IPS DF 4.7 (cell line): ENCODE results near the gene MTMR4.
"Not testable (repeated sequence)": the region's sequence is repeated elsewhere in the genome, so short reads cannot be mapped to it uniquely, and the experiment has no call there.

Source experiments
- DNase-seq: peaks from one replicate; pipeline ENCODE4 v3.0.0-alpha.2; 2013; ENCODE audit warnings: low spot score; ENCODE audit errors: extremely low read depth

MTMR4 gene

DNA sequence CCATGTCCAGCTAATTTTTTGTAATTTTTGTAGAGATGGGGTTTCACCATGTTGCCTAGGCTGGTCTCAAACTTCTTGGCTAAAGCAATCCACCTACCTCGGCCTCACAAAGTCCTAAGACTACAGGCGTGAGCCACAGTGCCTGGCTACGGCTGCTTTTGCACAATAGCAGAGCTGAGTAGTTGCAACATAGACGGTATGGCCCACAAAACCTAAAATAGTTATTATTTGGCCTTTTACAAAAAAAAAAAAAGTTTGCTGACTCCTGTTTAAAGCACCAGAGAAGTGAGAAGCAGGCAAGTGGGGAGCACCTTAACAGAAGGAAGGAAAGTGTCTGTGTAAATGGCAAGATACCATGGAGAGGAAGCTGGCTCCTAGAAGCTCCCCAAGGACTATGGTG is 20.9 kb downstream of the MTMR4 start:
- no peak for DNase-seq

DNA sequence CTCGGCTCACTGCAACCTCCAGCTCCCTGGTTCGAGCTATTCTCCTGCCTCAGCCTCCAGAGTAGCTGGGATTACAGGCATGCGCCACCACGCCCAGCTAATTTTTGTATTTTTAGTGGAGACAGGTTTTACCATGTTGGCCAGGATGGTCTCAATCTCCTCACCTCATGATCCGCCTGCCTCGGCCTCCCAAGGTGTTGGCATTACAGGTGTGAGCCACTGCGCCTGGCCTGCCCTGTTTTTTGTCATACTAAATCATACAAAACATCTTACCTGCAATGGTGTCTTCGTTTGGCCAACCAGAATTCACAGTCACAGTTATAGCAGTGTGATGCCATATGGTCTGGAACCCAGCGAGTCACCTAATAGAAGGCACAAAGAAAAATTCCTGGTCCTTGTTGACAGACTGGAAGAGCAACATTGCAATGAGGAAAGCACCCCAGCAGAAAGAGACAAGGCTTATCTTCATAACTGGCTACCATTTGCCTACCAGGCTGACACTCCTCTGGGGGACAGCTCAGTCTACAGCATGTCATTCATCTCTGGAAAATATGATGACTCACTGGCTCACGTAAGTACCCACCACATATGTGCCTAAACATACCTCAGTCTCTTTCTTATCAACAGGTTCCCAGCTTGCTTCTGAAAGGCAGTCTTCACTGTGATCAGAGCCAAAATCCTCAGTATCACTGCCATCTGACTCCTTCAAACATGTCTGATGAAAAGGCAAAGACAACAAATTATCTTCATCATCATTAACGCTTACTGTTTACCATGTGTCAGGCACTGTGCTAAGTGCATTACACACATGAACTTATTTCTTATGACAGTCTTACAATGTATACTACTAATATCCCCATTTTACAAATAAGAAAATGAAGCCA is 22.0 kb downstream of the MTMR4 start:
- no peak for DNase-seq

DNA sequence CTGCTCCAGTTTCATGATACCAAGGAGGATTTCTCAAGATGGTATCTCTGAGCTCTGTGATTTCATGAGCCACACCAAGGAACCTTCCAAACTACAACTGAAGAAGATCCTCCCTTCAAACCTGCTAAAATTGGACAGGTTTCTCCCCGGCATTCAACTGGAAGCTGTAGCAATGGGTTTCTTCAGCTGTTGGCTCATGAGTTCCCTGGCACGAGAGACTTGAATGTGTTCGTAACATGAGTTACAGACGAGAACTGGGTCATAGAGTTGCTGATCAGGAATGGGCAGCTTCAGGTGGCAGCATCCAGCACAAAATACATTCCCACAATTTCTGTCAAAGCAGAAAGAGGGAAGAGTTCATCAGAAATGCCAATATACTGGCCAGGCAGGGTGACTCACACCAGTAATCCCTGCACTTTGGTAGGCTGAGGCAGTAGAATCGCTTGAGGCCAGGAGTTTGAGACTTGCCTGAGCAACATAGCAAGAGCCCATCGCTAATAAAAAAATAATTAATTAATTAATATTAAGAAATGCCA is 22.9 kb downstream of the MTMR4 start:
- DNase-seq, result no peak

DNA sequence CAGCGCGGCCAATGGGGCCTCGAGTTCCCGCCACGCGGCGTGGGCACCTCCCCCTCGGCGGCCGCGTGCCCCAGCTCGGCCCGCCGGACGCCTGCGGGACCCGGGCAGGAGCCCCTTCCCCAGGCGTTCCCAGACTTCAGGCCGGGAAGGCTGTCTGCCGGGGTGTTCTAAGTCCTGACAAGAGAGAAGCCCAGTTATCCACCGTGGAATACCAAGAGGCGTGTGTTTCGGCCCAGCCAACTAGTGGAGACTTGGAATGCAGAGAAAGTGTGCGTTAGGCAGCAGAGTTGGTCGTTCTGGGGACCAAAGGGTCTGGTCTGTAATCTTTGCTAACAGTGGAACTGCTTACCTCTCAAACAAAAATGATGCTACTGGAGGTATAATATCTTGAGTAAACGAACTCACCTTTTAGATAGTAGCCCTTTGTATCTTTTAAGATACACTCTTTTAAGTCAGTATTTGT is 26.0 kb downstream of the MTMR4 start:
- DNase-seq, result no peak

DNA sequence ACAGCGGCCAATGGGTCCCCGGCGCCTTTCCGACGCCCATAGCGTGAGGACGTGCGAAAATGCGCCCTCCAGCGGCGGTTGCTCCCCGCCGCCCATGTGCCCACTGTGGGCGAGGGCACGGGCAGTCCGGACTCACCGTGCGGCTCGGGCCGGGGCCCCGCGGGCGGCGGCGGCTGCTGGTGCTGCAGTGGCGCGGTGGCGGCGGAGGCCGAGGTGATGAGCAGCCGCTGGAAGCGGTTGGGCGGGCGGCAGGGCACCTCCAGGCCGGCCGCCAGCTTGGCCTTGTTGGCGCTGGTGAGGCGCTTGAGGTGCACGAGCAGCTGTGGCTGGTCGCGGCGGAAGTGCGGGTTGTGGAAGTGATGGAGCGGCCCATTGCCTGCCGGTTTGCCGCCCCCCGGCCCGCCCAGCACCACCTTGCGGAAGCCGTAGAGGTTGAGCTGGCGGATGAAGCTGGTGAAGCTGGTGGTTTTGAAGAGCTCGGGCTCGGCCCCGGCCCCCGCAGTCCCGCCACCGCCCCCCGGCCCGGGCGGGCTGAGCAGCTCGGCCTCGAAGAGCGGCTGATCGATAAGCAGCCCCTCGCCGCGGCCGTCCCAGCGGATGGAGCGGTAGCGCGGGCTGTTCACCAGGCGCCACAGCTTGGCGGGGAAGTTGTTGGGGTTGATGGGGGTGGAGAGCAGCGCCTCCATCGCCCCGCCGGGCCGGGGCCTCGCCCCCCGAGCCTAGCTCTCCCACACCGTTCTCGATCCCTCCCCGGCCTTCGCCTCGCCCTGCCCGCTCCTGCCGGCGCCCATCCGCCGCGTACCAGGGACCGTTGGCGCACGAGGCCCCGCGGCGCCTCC is 26.6 kb downstream of the MTMR4 start, which contains the start of gene HSF5:
HSF5 (minus strand) TSS at position 820 of the 839 bp plus-strand sequence; CDS start at position 686, 134 bp downstream.
- no peak for DNase-seq

- no peak for DNase-seq
These were observed 29.8 kb downstream of the MTMR4 start for GRCh38 chr17:58484600-58484999.

DNA sequence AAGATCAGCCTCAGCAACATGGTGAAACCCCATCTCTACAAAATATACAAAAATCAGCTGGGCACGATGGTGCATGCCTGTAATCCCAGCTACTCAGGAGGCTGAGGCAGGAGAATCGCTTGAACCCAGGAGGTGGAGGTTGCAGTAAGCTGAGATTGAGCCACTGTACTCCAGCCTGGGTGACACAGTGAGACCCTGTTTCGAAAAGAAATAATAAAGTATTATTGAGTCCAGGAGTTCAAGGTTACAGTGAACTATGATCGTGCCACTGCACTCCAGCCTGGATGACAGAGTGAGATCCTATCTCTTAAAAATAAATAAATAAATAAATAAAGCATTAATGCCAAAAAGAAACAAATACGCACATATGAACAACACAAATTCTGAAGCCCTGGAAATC is 32.6 kb downstream of the MTMR4 start:
- not testable (repeated sequence) for DNase-seq

GRCh38 chr17:58480090-58480489 is 34.3 kb downstream of the MTMR4 start:
- DNase-seq, result no peak

GRCh38 chr17:58476812-58477211 is 37.6 kb downstream of the MTMR4 start:
- DNase-seq, result no peak

GRCh38 chr17:58475985-58476384 is 38.5 kb downstream of the MTMR4 start:
- no peak for DNase-seq

DNA sequence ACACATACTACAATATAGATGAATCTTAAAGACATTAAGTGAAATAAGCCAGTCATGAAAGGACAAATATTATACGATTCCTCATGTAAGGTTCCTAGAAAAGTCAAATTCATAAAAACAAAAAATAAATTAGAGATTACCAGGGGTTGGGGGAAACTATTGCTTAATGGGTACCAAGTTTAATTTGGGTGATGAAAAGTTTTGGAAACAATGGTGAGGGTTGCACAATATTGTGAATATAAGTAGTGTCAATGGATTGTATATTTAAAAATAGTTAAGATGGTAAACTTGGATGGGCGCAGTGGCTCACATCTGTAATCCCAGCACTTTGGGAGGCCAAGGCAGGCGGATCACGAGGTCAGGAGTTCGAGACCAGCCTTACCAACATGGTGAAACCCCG is 44.1 kb downstream of the MTMR4 start:
- DNase-seq, result no peak

DNA sequence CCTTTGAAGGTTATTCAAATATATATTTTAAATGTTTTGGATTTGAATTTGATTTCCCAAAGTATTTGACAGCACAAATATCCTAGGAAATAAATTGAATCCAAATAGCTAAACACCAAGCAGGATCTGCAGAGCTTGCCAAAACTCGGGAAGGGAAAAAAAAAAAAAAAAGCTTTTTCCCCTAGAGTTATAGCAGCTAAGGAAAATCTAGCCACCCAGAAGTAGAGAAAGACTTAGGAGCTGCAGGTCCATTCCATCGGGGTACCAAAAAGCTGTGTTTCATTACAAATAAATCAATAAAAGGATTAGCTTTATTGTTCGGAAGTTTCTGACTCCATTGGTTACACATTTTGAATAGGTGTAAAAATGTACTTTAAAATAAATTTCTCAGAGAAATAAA is 45.5 kb downstream of the MTMR4 start:
- no peak for DNase-seq

DNA sequence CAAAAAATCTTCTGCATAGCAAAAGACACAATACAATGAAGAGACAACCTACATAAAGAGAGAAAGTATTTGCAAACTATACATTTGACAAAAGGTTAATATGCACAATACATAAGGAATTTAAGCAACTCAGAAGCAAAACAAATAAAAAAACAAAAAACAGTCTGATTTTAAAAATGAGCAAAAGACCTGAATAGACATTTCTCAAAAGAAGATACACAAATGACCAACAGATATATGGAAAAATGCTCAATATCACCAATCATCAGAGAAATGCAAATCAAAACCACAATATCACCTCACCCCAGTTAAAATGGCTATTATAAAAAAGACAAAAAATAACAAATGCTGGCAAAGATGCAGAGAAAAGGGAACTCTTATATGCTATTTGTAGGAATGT is 58.9 kb downstream of the MTMR4 start:
- no peak for DNase-seq

GRCh38 chr17:58452738-58453137 is 61.7 kb downstream of the MTMR4 start:
- no peak for DNase-seq

- peak; percentile 91 for DNase-seq
These were observed 67.1 kb downstream of the MTMR4 start for GRCh38 chr17:58447039-58447975.

DNA sequence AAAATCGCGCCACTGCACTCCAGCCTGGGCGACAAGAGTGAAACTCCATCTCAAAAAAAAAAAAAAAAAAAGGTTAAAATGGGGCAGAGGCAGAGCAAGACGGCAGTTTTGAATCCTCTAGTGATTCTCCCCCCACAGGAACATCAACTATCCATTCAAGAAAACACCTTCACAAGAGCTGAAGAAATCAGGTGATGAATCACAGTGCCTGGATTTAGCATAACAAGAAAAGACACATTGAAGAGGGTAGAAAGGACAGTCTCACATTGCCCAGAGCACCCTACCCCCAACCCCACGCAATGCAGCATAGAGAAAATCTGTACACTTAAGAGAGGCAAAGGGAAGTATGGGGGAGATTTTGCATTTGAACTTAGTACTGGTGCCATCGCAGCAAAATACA is 68.4 kb downstream of the MTMR4 start:
- DNase-seq, result no peak
